Erythroblast (primary cell): Measurements from ENCODE around the gene LAG3.

ENCODE experiments used
- DNase-seq, 2 experiments: peaks; one replicate each; lab custom pipeline; 2025; lab: John Stamatoyannopoulos, UW
- GATA1 ChIP-seq: IDR thresholded peaks from 2 replicates; pipeline ENCODE4 v1.6.1; 2011; ENCODE audit warnings: low read depth, mild to moderate bottlenecking, control low read depth, low read length, moderate library complexity
- POLR2A ChIP-seq: IDR thresholded peaks from 2 replicates; pipeline ENCODE4 v1.6.1; 2011; ENCODE audit warnings: mild to moderate bottlenecking, low read length

The LAG3 gene

GRCh38 chr12:6771509-6772330 lies 600 bp upstream of the LAG3 start:
- TF ChIP-seq POLR2A (no peak), GATA1 (no peak)
- no peak for DNase-seq

- DNase-seq: no peak
- TF ChIP-seq GATA1 (no peak), POLR2A (no peak)
These were observed 638 bp downstream of the LAG3 start for GRCh38 chr12:6772726-6773589.

- DNase-seq: no peak
- TF ChIP-seq GATA1 (no peak), POLR2A (no peak)
These were observed 1.5 kb downstream of the LAG3 start for GRCh38 chr12:6773590-6774351.

- TF ChIP-seq POLR2A (no peak), GATA1 (no peak)
- no peak for DNase-seq
These were observed 2.3 kb downstream of the LAG3 start for GRCh38 chr12:6774499-6775062.

GRCh38 chr12:6775185-6776174 lies 3.2 kb downstream of the LAG3 start:
- TF ChIP-seq POLR2A (no peak), GATA1 (no peak)
- no peak for DNase-seq

GRCh38 chr12:6777386-6777785 lies 5.1 kb downstream of the LAG3 start:
- DNase-seq: no peak
- TF ChIP-seq GATA1 (no peak), POLR2A (no peak)

- TF ChIP-seq POLR2A (no peak), GATA1 (no peak)
- DNase-seq: peak in 1 of 2 experiments; percentile 43
These were observed 5.9 kb downstream of the LAG3 start for GRCh38 chr12:6778217-6778573.

GRCh38 chr12:6778574-6779550 lies 6.5 kb downstream of the LAG3 start:
- no peak for TF ChIP-seq POLR2A
- no peak for TF ChIP-seq GATA1

GRCh38 chr12:6779708-6780432 lies 7.5 kb downstream of the LAG3 start:
- DNase-seq: no peak
- TF ChIP-seq GATA1 (no peak), POLR2A (no peak)

More at GRCh38 chr12:6778574-6779550, 6.5 kb downstream of the LAG3 start:
- peak; percentile 88 to 93 for DNase-seq

- TF ChIP-seq POLR2A (no peak), GATA1 (no peak)
- DNase-seq: no peak
These were observed 8.3 kb downstream of the LAG3 start for GRCh38 chr12:6780573-6780972.
